Measurements from ENCODE around the gene ACSF3.

ACSF3 gene

DNA sequence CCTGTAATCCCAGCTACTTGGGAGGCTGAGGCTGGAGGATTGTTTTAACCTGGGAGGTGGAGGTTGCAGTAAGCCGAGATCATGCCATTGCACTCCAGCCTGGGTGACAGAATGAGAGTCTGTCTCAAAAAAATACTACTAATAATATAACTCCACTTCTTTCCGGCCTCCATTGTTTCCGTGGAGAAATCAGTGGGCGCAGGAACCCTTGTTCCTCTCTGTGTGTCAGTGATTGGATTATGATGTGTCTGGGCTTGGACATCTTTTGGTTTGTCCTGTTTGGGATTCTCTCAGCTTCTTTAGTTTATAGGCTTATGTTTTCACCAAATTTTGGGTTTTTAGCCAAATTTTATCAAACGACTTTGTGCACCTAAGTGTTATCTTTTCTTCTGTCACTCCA, 36.8 kb downstream of the ACSF3 start:
- no peak for DNase-seq (ENCODE audit: low read depth in 3 of 3)

DNA sequence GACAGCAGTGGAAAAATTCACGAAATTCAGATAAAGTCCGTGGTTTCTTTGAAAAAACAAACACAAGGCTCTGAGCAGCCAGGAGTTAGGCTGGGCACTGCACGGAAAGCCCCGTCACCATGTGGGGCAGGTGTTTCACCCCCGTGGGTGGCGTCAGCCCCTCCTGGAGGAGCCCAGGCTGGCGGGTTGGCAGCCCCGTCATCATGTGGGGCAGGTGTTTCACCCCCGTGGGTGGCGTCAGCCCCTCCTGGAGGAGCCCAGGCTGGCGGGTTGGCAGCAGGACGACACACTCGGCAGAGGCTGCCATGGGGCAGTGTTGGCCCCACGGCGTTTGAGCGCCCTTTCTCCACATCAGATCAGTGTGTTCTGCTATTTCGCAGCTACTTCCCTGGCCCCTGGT, 38.1 kb downstream of the ACSF3 start:
- no peak for DNase-seq (ENCODE audit: low read depth in 3 of 3)

DNA sequence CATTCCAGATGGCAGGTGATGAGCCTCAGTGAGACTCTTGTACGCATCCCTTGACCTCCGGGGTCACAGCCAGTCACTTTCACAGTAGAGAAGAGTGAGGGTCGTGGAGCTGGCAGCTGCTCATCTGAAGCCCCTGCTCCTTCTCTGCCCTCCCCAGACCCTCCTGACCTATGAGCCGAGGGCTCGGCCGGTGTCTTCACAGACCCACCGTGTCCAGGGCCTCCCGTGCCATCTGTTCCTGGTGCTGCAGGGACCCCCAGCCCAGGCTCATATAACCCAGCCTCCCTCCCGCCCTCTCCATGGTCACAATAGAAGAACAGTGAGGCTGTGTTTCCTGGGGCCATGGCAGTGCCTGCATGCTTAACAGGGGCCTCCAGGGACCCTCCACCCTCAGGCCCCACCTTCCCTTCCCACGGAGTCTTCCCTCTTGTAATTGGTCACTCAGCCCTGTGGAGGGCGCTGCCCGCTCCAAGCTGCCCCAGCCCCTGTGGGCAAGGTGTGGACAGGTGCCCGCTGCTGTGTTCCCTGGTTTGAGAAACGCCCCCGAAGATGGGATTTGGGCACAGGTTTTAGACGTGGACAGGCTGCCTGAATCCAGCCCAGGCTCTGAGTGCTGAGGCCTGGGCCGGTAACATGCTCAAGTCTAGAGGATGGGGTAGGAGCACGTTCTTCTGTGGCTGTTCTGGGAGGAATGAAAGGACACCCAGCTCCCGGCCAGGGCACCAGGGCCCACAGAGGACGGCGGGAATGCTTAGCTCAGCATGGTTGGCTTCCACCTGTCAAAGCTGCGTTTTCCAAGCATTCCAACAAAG, 38.7 kb downstream of the ACSF3 start:
- no peak for DNase-seq (ENCODE audit: low read depth in 3 of 3)

DNA sequence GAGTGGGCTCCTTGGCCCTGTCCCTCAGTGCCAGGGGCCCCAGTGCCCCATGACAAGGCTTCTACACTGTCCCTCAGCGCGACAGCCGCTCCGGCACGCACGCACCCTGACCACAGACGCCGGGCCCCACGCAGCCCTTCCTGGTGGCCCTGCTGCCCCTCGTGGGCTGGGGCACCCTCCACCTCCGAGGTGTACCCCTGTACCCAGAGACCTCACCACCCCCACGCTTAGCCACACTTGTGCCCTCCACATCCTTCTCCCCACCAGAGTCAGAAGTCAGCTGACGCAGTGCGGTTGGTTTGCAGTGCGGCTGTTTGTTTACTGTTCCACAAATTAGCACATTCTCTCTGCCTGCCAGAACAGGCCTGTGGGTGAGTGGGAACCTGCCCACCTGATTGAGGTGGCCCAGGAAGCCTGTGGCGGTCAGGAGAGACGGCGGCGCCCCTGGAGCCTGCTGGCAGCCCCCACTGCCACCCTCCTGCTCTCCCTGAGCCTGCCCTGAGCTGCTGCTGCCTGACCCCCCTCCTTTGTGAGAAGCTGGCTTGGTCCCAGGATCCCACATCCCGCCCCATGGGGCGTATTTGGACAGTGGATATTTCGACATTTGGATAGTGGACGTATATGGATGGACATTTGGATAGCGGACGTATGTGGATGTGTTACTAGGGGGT, 39.9 kb downstream of the ACSF3 start:
- DNase-seq (ENCODE audit: low read depth in 3 of 3), result no peak

DNA sequence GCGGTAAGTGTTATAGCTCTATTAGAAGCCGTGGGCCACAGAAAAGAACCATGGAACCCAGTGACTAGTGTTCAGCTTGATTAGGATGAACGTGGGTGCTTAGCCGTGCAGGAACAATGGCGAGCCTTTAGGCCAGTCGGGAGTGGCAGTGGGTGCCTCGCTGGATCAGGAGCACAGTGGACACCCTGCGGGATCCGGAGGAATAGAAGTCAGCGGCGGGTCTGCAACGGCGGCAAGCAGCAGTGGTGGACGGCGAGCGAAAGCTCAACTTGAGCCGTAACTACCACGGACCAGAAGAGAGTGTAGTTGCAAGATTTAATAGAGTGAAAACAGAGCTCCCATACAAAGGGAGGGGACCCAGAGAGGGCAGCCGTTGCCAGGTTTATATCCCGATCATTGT, 40.6 kb downstream of the ACSF3 start:
- no peak for DNase-seq (ENCODE audit: low read depth in 3 of 3)

DNA sequence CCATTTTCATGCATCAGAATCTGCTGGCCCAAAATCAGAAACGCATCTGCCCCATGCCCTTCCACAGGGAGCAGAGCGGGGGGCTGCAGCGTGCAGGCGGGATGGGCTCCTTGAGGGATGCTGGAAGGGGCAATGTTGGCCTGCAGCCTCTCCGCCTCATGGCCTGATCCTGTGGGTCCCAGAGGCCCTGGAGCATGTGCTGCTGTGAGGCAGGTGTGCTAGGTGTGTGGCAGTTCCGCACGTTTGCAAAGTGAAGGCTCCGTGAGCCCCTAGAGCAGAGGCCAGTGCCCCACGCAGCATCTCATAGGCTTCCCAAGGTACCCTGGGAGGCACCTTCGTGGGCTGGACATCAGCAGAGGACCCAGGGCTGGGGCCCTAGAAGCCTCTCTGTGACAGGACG, 41.5 kb downstream of the ACSF3 start:
- no peak for DNase-seq (ENCODE audit: low read depth in 3 of 3)

DNA sequence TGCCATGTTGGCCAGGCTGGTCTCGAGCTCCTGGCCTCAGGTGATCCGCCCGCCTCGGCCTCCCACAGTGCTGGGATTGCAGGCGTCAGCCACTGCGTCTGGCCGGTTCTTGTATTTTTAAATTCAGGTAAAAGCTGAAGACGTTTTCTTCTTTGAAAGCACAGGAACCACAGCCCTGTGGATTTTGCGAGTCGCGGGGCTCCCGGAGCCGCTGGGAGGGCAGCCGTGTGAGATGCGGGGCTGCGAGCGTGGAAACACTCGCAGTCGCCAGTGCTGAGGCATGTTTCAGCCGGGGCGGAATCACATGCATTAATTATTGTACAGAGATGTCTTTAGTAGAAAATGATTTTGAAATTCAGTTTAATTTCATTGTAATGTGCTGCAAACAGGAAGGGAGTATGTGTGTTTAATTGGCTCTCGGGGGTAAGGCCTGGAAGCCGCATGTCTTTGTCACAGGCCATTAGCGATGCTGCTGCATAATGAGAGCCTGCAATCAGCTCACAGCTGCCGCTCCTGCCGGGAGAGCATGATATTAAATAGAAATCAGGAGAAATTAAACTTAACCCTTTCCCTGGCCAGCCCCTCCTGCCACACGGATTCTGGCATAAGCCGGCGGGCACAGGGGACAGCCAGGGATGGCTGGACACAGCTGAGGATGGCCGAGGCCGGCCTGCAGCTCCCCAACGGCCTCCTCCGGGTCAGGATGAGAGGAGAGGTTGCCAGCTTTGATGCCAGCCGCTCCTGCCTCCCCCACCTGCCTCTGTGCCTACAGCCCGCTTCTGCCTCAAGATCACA, 42.5 kb downstream of the ACSF3 start:
- no peak for DNase-seq (ENCODE audit: low read depth in 3 of 3)

DNA sequence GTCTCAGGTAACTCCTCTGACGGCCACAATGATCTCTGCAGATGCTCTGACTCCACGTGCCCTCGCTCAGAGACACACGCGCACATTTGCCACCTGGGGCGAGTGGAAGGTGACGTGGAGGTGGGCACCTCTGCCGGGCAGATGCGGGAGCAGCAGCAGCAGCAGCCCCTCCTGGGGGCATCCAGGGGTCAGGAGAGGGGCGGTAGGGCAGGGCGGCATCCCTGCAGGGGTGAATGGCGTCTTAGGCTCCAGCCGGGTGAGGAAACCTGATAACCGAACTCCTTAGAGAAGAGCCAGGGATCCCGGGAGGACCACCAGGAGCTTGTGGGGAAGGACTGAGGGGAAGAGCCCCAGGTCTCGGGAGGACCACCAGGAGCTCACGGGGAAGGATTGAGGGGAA, 43.3 kb downstream of the ACSF3 start:
- no peak for DNase-seq (ENCODE audit: low read depth in 3 of 3)

DNA sequence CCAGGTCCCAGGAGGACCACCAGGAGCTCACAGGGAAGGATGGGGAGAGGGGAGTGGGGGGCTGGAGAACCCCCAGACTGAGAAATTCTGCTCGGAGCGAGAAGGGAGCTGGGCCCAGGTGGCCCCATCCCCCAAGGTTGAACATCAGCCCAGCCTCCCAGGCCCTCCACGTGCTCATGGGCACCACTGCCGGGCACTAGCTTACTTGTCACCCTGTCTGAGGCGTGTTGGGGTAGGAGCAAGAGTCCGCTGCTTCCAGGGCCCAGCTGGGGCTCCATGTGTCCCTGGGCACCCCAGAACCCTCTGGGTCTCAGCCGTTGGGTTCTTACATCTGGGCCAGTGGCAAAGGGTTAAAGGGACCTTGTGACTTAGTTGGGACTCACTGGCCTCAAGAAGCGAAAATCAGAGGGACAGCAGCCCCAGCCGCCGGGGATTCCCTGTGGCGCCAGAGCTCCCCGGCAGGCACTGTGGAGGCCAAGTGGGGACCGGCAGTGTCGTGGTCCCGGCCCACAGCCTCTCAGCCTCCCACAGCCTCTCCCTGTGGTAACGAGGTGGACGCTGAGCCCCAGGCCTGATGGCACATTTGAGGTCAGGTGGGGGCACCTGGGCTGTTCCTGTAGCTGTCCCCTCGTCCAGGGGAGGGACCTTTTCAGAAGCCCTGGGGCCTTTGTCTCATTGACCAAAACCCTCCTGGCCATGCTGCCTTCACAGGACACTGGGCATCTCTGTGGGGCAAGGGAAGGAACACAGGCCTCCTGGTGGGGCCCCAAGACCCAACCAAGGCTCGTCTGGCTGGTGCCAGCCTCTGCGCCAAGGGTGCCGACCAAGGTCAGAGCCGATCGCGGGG, 44.2 kb downstream of the ACSF3 start:
- no peak for DNase-seq (ENCODE audit: low read depth in 3 of 3)

DNA sequence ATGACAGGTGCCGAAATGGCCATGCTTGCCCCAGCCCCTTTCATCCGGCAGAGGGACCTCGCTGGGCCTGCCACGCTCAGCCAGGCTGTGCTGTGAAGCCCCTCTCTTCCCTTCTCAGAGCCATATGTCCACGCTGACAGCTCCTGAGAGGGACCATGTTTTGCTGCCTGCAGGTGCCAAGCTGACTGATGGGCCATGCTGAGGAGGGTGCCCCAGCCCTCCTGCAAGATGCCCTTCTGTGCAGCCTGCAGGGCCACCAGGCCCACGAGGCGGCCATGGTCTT, 44.8 kb downstream of the ACSF3 start:
- no peak for DNase-seq (ENCODE audit: low read depth in 3 of 3)

DNA sequence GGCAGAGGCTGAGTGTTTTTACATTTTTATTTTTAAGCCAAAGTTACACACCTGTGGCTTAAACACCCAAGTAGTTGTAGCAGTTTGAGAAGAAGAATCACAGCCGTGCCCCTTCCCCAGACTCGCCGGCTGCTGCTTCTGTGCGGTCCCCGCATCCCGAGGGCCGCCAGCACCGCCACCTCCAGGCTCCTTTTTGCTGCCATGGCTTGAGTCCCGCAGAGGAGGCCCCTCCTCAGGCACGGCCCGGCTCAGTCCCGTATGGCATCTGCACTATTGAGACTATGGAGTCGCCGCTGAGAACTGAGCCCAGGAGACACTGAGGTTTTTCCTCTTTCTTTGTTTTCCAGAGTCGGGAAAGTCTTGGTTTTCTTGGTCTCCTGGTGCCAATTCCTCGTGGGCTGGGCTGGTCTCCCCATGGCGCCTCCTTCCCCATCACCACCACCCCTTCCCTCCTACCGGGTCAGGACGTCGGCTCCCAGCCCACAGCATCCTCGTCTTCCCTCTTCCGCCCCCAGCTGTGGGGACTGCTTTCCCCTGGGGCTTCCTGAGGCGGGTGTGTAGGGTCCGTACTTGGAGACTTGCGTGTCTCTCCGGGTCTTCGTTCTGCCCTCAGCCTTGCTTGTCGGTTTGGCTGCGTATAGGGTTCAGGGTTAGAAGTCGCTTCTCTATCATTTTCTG, 45.3 kb downstream of the ACSF3 start:
- no peak for DNase-seq (ENCODE audit: low read depth in 3 of 3)

DNA sequence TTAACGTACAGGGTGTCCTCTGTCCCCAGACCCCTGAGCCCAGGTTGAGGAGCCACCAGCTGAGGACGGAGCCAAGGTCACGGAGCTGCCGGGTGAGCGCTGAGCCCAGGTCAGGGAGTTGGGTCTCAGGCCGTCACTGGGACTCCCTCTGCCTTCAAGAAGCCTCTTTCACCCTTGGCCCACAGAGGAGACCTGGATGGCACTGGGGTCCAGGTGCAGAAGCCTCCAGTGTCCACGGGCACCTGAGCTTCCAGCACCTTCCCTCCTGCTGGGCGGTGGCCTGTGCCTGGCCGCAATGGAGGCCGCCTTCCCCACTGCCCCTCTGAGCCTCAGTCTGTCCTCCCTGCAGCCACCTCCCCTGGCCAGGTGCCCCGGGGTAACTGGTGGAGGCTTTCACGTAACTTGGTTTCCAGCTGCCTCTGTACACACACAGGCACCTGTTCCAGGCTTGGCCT, 46.3 kb downstream of the ACSF3 start:
- no peak for DNase-seq (ENCODE audit: low read depth in 3 of 3)

DNA sequence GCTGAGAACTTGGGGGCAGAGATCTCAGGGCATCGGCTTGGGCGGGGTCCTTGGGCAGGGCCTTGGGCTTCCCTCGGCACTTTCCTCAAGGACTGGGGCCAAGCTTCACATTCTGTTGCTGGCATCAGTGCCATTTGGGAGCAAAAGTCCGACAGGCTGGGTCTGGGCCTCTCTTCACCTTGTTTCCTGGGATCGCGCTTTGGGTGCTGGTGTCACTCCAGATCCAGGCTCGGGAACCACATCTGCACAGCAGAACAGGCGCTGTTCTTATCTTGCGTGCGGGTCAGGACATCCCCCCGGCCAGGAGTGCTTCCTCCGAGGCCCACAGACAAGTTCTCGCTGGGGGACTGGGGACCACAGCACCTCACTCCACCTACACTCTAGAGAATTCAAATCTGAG, 46.7 kb downstream of the ACSF3 start:
- no peak for DNase-seq (ENCODE audit: low read depth in 3 of 3)

DNA sequence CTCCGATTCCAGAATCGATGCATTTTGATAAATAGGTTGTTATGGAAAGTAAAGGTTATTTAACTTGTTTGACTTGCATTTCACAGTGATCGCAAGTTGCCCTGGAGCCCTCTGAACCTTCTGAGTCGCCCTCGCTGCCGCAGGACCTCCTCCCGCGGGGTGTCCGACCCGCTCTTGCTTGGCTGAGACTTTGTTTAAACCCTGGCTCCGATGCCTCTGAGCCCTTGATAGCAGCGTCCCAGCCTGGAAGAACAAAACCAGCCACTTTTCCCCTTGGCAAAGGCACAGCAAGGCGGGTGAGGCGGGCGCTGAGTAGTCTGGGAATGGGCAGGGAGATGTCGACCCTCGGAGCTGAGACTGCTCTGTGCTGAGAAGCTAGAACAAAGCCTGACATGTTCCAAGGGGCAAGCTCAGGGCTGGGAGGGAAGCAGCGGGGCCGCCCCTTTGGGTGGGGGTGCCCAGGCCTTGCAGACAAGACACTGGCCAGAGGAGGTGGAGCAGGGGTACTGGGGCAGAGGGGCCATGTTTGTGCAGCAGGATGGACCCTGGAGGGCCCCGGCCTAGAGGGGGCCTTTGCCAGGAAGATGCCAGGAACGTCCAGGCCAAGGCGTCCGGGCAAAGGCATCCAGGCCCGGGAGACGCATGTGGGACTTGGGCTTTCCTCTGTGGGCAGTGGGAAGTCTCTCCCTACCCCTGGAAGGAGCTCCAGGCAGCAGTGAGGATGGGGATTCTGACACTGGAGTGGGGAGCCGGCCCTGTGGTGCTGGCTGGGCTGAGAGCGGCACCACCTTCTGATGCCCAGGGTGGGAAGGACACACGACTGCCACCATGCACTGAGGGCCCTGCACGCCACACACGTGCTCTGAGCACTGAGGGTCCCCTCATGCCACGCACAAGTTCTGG, 47.6 kb downstream of the ACSF3 start:
- no peak for DNase-seq (ENCODE audit: low read depth in 3 of 3)

DNA sequence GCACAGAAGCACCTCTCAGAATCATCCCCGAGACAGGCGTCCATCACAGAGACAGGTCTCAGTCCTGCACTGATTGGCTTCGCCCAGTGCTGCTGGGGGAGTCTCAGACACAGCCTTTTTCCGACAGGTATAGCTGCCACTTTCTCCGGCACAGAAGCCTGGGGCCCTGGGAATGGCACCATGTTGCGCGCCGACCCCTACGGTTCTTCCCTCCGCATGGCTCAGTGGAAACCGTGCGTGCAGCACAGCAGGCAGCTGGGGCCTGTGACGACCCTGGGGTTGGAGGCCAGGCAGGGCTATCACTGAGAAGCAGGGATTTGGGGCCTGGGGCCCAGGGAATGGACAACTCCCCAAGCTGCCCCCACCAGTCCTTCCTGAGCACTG, 48.2 kb downstream of the ACSF3 start:
- no peak for DNase-seq (ENCODE audit: low read depth in 3 of 3)

DNA sequence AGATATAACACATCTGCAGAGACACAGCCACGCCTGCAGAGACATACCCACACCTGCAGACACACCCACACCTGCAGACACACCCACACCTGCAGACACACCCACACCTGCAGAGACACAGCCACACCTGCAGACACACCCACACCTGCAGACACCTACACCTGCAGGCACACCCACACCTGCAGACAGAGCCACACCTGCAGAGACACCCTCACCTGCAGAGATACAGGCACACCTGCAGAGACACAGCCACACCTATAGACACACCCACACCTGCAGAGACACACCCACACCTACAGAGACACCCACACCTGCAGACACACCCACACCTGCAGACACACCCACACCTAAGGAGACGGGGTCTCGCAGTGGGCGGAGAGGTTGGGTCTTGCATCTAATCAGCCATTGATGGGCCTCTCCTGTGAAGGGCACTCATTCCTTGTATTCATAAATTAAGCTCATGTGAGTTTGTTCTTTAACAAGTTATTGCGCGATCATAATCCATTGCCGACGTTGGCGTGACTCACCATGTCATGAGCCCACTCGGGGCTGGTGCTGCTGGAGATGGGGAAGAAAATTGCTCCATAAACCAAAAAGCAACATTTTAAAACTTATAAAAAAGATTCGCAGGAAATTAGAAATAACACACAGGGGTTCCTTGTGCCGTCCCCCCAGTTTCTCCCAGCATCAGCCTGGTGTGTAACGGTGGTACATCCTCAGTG, 49.0 kb downstream of the ACSF3 start:
- no peak for DNase-seq (ENCODE audit: low read depth in 3 of 3)

DNA sequence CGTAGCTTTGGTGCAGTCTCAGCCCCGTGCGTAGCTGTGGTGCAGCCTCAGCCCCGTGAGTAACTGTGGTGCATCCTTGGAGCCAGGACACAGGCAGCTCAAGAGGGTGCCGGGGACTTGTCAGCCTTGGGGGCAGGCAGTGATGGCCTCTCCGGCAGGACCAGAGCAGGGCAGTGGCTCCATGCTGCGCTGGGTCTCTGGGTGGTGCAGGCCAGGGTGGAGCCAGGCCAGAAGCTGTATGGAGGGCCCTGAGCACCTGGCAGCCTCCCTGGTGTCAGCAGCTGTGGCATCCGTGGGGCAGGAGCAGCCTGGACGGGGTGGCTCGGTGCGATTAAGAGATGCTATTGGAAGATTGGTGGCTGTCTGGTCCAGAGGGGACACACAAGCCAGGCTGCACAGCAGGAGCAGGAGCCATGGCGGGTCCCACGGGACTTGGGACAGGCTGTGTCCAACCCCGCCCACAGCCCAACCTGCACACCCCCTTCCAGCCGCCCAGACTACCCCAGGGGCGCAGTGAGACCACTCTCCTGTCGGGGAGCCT, 49.6 kb downstream of the ACSF3 start:
- DNase-seq (ENCODE audit: low read depth in 3 of 3), result no peak

DNA sequence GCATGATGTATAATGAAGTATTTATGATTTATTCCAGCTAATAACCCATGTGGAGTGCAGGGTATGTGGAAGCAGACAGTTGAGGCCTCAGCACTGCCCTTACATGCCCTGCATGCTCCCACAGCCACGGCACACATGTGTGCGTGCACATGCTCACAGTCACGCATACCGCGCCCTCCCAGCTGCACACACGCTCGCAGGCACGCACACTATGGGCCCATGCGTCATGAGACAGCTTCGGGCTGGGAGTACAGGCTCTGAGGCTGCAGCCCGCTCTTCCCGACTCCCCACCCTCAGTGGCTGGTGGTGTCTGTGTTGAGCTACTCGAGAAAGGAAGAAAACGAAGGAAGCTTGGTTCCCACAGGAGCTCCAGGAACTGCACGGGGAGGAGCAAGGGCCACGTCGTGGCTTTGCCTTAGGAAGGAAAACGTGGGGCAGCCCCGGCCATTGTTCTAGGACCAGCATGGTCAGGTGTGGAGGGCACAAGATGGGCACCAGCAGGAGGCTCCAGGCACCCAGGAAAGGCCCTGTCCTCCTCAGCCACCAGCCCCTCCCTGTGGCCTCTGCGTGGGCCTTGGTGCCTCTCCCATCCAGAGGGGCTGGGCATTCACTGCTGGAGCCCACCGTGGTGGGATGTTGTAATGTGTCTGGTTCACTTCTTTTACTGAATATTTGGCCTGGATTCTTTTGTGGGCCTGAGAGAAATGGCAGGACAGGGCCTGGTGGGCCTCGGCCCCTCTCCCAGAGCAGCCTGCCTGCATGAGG, 50.4 kb downstream of the ACSF3 start:
- DNase-seq (ENCODE audit: low read depth in 3 of 3), result no peak

DNA sequence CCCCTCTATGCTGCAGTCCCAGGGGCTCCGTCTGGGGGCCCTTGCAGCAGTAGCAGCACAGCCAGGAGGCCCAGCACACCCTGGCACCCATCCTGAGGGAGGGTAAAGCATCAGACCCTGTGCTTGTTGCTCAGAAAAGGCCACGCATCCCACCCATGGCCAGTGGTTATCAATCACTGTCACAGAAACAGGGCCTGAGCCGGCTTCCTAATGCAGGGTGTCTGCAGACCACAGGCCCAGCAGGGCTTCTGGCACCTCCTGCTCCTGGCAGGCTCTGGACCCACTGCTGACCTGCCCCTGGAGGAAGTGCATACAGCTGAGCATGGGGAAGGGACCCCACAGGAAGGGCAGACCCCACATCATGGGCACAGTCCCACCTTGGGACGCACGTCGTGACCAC, 51.0 kb downstream of the ACSF3 start:
- DNase-seq (ENCODE audit: low read depth in 3 of 3), result no peak
